Loucy (cell line): ENCODE results near the gene PAPSS2.

ENCODE experiments used
- CTCF ChIP-seq: fragments of 200-600 bp; sonication (generic); conservative IDR thresholded peaks from 2 replicates; pipeline ENCODE4 v1.5.1; 2014; ENCODE audit warnings: mild to moderate bottlenecking, antibody characterized with exemption, low read length
- EZH2phosphoT487 ChIP-seq: fragments of 200-600 bp; IDR thresholded peaks from 2 replicates; pipeline ENCODE4 v1.6.1; 2018; ENCODE audit warnings: antibody characterized with exemption, mild to moderate bottlenecking, moderate library complexity, borderline replicate concordance

- TF ChIP-seq CTCF (no peak), EZH2phosphoT487 (no peak)
These were observed 15.3 kb downstream of the PAPSS2 start for GRCh38 chr10:87674943-87675342.
